ENCODE measurements around the gene GRID2. TPM values are rescaled to one million over a fixed set of nuclear protein-coding genes. Genes with fewer than 3 reads are reported as not detected.

GRID2 gene
- total RNA-seq, 4 donors from 2014 or later, result 0.63 TPM; not detected in 3

DNA sequence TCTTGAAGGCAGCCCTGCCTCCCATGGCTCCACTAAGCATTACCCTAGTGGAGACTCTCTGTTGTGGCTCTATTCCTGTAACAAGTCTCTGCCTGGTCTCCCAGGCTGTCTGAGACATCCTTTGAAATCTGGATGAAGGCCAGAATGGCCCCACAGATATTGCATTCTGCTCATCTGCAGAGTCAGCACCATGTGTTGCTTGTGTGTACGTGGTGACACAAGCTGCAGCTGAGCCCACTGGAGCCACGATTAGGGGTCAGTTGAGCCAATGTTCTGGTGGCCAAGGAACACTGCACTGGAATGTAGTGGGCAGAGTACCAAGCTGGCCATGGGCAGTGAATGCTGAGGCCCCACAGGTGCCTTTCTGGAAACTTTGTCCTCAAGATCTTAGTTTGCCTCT, 29.2 kb downstream of the GRID2 start:
- H3K9me3 ChIP-seq, result no peaks in the 10 kb centered on the region
- 38 to 40% methylated on average over 1 to 2 of the region's 2 CpGs for WGBS, 2 donors
- H3K27ac ChIP-seq, result no peak overlapping the region
- H3K4me1 ChIP-seq, result peaks cover 0 to 14% (median 0%) of the 10 kb centered on the region in 4 donors
- H3K36me3 ChIP-seq, result no peaks in the 10 kb centered on the region
- no peaks in the 10 kb centered on the region for H3K27me3 ChIP-seq
- no peak for TF ChIP-seq EP300 (IDR thresholded peaks at IDR 0.05)
- TF ChIP-seq, protein P1, sequence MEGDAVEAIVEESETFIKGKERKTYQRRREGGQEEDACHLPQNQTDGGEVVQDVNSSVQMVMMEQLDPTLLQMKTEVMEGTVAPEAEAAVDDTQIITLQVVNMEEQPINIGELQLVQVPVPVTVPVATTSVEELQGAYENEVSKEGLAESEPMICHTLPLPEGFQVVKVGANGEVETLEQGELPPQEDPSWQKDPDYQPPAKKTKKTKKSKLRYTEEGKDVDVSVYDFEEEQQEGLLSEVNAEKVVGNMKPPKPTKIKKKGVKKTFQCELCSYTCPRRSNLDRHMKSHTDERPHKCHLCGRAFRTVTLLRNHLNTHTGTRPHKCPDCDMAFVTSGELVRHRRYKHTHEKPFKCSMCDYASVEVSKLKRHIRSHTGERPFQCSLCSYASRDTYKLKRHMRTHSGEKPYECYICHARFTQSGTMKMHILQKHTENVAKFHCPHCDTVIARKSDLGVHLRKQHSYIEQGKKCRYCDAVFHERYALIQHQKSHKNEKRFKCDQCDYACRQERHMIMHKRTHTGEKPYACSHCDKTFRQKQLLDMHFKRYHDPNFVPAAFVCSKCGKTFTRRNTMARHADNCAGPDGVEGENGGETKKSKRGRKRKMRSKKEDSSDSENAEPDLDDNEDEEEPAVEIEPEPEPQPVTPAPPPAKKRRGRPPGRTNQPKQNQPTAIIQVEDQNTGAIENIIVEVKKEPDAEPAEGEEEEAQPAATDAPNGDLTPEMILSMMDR (IDR thresholded peaks at IDR 0.05), result no peak
- no peak for TF ChIP-seq POLR2A (IDR thresholded peaks at IDR 0.05)
- DNase-seq (ENCODE audit: low spot score in 2 of 2), result no peak
- no peak overlapping the region for H3K4me3 ChIP-seq

DNA sequence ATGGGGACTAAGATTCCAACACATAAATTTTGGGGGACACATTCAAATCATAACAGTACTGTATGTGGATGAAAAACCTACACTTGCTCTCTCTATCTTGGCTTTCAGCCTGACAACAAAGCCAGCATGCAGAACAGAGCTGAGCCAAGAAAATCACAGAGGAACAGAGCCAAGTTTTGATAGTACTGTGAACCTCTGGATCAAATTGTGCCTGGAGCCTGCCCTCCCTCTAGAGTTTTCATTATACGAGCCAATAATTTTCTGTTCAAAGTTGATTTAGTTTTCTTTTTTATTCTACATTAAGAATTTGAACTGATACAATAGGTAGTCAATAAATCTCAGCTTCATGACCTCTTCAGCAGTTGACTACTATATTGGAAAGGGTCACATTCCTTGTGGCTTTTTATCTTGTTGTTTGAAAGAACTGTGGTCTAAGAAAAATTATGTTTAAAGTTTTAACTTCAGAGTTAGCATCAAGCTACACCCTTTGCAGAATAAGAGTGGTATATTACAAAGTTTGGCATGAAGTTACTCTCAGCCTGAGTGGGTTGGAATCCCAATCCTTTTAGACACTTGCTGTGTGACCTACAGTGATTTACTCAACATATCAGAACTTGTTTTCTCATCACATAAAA, 31.1 kb downstream of the GRID2 start:
- H3K36me3 ChIP-seq, result no peaks in the 10 kb centered on the region
- no peaks in the 10 kb centered on the region for H3K27me3 ChIP-seq
- H3K4me1 ChIP-seq, result peaks cover 0 to 14% (median 0%) of the 10 kb centered on the region in 4 donors
- no peak overlapping the region for H3K27ac ChIP-seq
- no peak for TF ChIP-seq EP300 (IDR thresholded peaks at IDR 0.05)
- TF ChIP-seq POLR2A (IDR thresholded peaks at IDR 0.05), result no peak
- TF ChIP-seq, protein P1 (IDR thresholded peaks at IDR 0.05), result no peak
- WGBS, 2 donors, result 4 to 21% methylated on average over 1 of the region's 1 CpG
- H3K9me3 ChIP-seq, result no peaks in the 10 kb centered on the region
- DNase-seq (ENCODE audit: low spot score in 2 of 2), result no peak
- no peak overlapping the region for H3K4me3 ChIP-seq

DNA sequence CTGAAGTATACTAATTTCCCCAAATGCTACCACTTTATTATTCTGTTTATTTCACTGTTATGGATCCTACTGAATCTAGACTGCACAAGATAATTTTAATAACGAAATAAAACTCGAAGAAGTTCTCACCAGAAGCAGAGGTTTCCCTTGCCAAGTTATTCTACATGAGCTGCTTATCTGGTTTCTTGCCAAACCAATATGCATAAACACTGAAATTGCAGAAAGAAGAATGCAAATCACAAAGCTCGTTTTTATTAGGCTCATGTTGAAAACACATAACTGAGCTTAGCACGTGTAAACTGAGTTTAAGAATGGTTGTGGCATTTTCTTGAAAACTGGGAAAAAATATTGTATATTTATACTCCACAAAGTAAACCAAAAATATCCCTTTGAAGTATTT, 35.9 kb downstream of the GRID2 start:
- Histone ChIP-seq H3K9me3 (no peaks in the 10 kb centered on the region), H3K4me1 (peaks cover 0 to 7% (median 0%) of the 10 kb centered on the region in 4 donors), H3K27me3 (no peaks in the 10 kb centered on the region), H3K36me3 (no peaks in the 10 kb centered on the region), H3K27ac (no peak overlapping the region), H3K4me3 (no peak overlapping the region)
- TF ChIP-seq EP300 (IDR thresholded peaks at IDR 0.05), result no peak
- TF ChIP-seq POLR2A (IDR thresholded peaks at IDR 0.05), result no peak
- TF ChIP-seq, protein P1 (IDR thresholded peaks at IDR 0.05), result no peak
- WGBS, 2 donors, result 19 to 28% methylated on average over 4 of the region's 4 CpGs
- no peak for DNase-seq (ENCODE audit: low spot score in 2 of 2)

DNA sequence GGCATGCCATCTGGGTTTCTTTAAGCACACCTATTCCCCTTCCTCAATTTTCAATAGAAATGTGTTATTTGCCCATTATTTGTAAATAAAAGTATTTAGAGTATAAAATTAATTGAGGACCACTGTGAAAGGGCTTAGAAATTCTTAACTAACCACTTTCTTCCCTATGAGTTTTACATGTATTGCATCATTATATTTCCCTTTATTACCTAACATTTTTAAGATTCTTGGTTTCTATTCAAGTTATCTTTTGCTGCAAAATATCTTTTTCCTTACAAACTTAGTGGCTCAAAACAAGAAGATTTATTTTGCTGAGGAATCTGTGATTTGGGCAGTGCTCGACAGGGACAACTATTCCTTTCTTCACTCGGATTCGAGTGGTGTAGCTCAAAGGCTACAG, 40.5 kb downstream of the GRID2 start:
- WGBS, 2 donors, result 69% methylated on average over 3 of the region's 3 CpGs
- TF ChIP-seq POLR2A (IDR thresholded peaks at IDR 0.05) (no peak), EP300 (IDR thresholded peaks at IDR 0.05) (no peak)
- TF ChIP-seq, protein P1 (IDR thresholded peaks at IDR 0.05), result no peak
- Histone ChIP-seq H3K27ac (no peak overlapping the region), H3K36me3 (no peaks in the 10 kb centered on the region), H3K4me1 (no peaks in the 10 kb centered on the region), H3K27me3 (no peaks in the 10 kb centered on the region), H3K4me3 (no peak overlapping the region), H3K9me3 (no peaks in the 10 kb centered on the region)
- DNase-seq (ENCODE audit: low spot score in 2 of 2), result no peak

DNA sequence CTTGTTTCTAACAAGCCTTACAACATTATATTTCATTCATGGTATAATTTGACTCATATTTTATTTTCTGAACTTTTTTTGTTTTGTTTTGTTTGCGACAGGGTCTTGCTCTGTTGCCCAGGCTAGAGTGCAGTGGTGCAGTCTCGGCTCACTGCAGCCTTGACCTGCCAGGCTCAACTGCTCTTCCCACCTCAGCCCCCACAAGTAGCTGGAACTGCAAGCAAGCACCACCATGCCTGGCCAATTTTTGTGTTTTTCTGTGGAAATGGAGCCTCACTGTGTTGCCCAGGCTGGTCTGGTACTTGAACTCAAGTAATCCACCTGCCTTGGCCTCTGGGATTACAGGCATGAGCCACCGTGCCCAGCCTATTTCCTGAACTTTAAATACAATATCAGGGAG, 42.5 kb downstream of the GRID2 start:
- H3K4me1 ChIP-seq, result no peaks in the 10 kb centered on the region
- H3K27ac ChIP-seq, result no peak overlapping the region
- DNase-seq (ENCODE audit: low spot score in 2 of 2), result no peak
- no peaks in the 10 kb centered on the region for H3K27me3 ChIP-seq
- TF ChIP-seq, protein P1 (IDR thresholded peaks at IDR 0.05), result no peak
- TF ChIP-seq POLR2A (IDR thresholded peaks at IDR 0.05) (no peak), EP300 (IDR thresholded peaks at IDR 0.05) (no peak)
- H3K36me3 ChIP-seq, result no peaks in the 10 kb centered on the region
- no peak overlapping the region for H3K4me3 ChIP-seq
- H3K9me3 ChIP-seq, result no peaks in the 10 kb centered on the region
- WGBS, 2 donors, result 85 to 86% methylated on average over 3 of the region's 3 CpGs

Data from tibial nerve (tissue), 4 donors.